BJ (cell line): ENCODE data around the gene MROH8. TPM values are rescaled to one million over a fixed set of nuclear protein-coding genes. Genes with fewer than 3 reads are reported as not detected.
"Not testable (repeated sequence)": the region's sequence is repeated elsewhere in the genome, so short reads cannot be mapped to it uniquely, and the experiment has no call there.

Experiments used
- CTCF ChIA-PET: fragments of 350-600 bp; formaldehyde crosslinking; extraction: SDS; loops from one replicate; lab custom pipeline; 2021; ENCODE audit warnings: antibody characterized with exemption, inconsistent platforms; lab: Yijun Ruan, JAX
- POLR2A ChIA-PET: fragments of 300-600 bp; sonication (Branson Sonifier 250); formaldehyde crosslinking; extraction: SDS; loops from one replicate; lab custom pipeline; 2021; ENCODE audit warnings: antibody characterized with exemption; lab: Charles Lee
- DNase-seq: peaks from one replicate; pipeline ENCODE4 v3.0.0-alpha.2; 2011; ENCODE audit warnings: low read depth
- H3K27me3 ChIP-seq: 2 replicates; pipeline ENCODE4 v1.6.0; 2011; ENCODE audit warnings: low read length; ENCODE audit not compliant: control insufficient read depth, insufficient read depth
- H3K36me3 ChIP-seq: 2 replicates; pipeline ENCODE4 v1.5.1; 2011; ENCODE audit warnings: low read length; ENCODE audit not compliant: control insufficient read depth, insufficient read depth
- H3K4me3 ChIP-seq: 2 replicates; pipeline ENCODE4 v1.5.1; 2011; ENCODE audit warnings: low read depth, mild to moderate bottlenecking, control low read depth, low read length
- CTCF ChIP-seq: IDR thresholded peaks from 2 replicates; pipeline ENCODE4 v1.5.1; 2011; ENCODE audit warnings: low read depth, mild to moderate bottlenecking, control low read depth, inconsistent platforms, low read length, moderate library complexity; ENCODE audit not compliant: insufficient read depth
- polyA plus RNA-seq: library from polyadenylated mRNA; depleted of rRNA; stranded (reverse); fragments of >200 nt; gene quantifications from 2 replicates; pipeline ENCODE4 v1.2.3, GENCODE V29; 2011

The MROH8 gene
- polyA plus RNA-seq, 1 experiment = 2.4 TPM

GRCh38 chr20:37075932-37076685, 103.2 kb downstream of the MROH8 start:
- no peak for DNase-seq
- POLR2A ChIA-PET = no interaction called here

GRCh38 chr20:37072293-37073196, 106.8 kb downstream of the MROH8 start:
- no peak for TF ChIP-seq CTCF
- Histone ChIP-seq H3K4me3 (no peak overlapping the region), H3K36me3 (no peaks in the 10 kb centered on the region), H3K27me3 (no peaks in the 10 kb centered on the region)
- POLR2A ChIA-PET = no interaction called here
- CTCF ChIA-PET = interaction anchor here (2.0 kb wide), 1 partner anchor 9 kb away, joined by 6 read pairs; no protein-coding TSS in a partner anchor
- DNase-seq = no peak

More at GRCh38 chr20:37075932-37076685, 103.2 kb downstream of the MROH8 start:
- CTCF ChIA-PET = no interaction called here
- no peaks in the 10 kb centered on the region for H3K36me3 ChIP-seq
- no peak overlapping the region for H3K4me3 ChIP-seq
- no peaks in the 10 kb centered on the region for H3K27me3 ChIP-seq
- TF ChIP-seq CTCF = no peak

- H3K27me3 ChIP-seq = no peaks in the 10 kb centered on the region
- no peak overlapping the region for H3K4me3 ChIP-seq
- CTCF ChIA-PET = no interaction called here
- TF ChIP-seq CTCF = no peak
- no peaks in the 10 kb centered on the region for H3K36me3 ChIP-seq
- POLR2A ChIA-PET = no interaction called here
- peak; percentile 19 for DNase-seq
These were observed 107.9 kb downstream of the MROH8 start for GRCh38 chr20:37071481-37071911.

GRCh38 chr20:37069563-37069962, 109.8 kb downstream of the MROH8 start:
- POLR2A ChIA-PET, CTCF ChIA-PET: not testable (repeated sequence)

GRCh38 chr20:37066168-37066567, 113.2 kb downstream of the MROH8 start:
- TF ChIP-seq CTCF = no peak
- Histone ChIP-seq H3K4me3 (no peak overlapping the region), H3K36me3 (peaks cover 2% of the 10 kb centered on the region; the same call in 1 of the 2 replicates), H3K27me3 (no peaks in the 10 kb centered on the region)
- POLR2A ChIA-PET = no interaction called here
- CTCF ChIA-PET = no interaction called here
- DNase-seq = no peak

More at GRCh38 chr20:37069563-37069962, 109.8 kb downstream of the MROH8 start:
- not testable (repeated sequence) for H3K27me3 ChIP-seq, H3K36me3 ChIP-seq, DNase-seq, H3K4me3 ChIP-seq
